Suprapubic skin (tissue), 4 donors: ENCODE measurements around the gene RBM43.

Source experiments
- CTCF ChIP-seq, 2 donors: fragments of 200-600 bp in 1 of 2; fragments of 450-650 bp in 1 of 2; sonication (generic) in 1 of 2; IDR thresholded peaks; one replicate each; pipeline ENCODE4 v1.5.1; 2016 to 2019; ENCODE audit warnings: antibody characterized with exemption in 2 of 2, mild to moderate bottlenecking in 1 of 2, moderate library complexity in 1 of 2
- POLR2A ChIP-seq, 2 donors: fragments of 450-650 bp; IDR thresholded peaks; one replicate each; pipeline ENCODE4 v1.6.1; 2017; ENCODE audit warnings: antibody characterized with exemption in 2 of 2, mild to moderate bottlenecking in 2 of 2, moderate library complexity in 2 of 2
- POLR2AphosphoS5 ChIP-seq, 3 donors: sonication (generic); formaldehyde crosslinking; IDR thresholded peaks; one replicate each; pipeline ENCODE4 v1.6.1; 2017; ENCODE audit warnings: antibody characterized with exemption in 3 of 3

DNA sequence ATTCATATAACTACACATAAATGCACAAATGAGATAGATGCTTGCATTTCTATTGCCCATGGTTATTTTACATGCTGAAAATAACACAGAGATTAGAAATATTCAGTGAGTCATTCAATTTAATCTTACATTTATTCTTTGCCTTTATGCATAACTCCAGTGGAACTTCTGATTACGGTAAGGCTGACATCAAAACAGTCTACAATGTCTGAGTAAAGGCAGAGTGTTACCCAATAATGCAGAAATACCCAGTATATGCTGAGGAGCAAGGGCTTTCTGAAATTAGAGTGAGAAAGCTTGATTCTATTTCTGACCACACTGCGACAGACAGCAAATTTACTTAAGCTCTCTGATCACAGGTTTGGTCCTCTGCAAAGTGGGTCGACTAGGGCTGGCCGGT lies 18.6 kb upstream of the RBM43 start:
- TF ChIP-seq POLR2A (IDR thresholded peaks at IDR 0.05) (no peak), CTCF (IDR thresholded peaks at IDR 0.05) (no peak), POLR2AphosphoS5 (IDR thresholded peaks at IDR 0.05) (no peak)
